DMS79 (cell line): Measurements from ENCODE around the gene SCLY.

ENCODE experiments used
- DNase-seq: peaks from one replicate; lab custom pipeline; 2025; lab: John Stamatoyannopoulos, UW

Gene SCLY

DNA sequence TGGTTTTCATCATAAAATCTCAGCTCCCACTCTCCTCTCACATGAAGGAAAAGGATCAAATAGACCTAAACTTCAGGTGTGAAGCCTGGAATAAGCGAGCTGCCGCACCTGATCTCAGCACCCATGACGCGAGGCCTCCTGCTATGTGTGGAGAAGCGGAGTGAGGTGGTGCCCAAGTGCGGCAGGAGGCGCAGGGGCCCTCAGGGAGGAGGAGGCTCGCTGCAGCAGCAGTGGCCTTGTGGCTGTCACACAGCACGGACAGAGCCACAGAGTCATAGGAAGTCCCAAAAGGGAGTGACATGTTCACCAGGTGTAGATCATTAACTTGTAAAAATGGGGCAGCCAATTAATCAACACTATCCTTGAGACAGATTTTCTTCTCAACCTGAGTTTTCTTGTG is 9.1 kb downstream of the SCLY start:
- no peak for DNase-seq

DNA sequence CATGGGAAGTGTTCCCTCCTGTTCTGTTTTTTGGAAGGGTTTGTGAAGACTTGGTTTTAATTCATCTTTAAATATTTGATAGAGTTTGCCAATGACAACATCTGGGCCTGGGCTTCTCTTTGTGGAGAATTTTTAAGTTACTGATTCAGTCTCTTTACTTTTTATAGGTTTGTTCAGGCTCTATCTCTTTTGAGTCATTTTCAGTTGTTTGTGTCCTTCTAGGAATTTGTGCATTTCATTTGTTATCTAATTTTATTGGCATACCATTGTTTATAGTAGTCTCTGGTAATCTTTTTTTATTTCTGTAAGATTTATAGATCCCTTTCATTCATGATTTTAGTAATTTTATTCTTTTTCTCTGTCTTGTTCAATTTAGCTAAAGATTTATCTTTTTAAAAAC is 14.6 kb downstream of the SCLY start:
- no peak for DNase-seq

- no peak for DNase-seq
Observed at GRCh38 chr2:238077292-238077691, 16.5 kb downstream of the SCLY start.

DNA sequence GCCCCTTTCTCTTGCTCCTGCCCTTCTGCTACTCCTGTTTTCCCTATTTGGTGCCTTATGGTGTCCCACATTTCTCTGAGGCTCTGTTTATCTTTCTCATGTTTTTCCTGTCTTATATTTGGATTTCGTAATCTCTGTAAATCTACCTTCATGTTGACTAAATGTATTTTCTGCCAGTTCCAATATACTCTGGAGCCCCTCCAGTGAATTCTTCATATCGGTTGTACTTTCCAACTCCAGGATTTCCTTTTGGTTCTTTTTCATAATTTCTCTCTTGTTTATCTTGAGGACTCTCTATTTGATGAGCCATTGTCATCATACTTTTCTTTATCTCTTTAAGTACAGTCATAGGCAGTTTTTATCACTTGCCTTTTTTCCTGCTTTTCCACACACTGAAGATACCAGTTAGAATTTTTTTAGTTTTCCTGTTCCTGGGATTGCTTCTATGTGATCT is 19.1 kb downstream of the SCLY start:
- DNase-seq: no peak

DNA sequence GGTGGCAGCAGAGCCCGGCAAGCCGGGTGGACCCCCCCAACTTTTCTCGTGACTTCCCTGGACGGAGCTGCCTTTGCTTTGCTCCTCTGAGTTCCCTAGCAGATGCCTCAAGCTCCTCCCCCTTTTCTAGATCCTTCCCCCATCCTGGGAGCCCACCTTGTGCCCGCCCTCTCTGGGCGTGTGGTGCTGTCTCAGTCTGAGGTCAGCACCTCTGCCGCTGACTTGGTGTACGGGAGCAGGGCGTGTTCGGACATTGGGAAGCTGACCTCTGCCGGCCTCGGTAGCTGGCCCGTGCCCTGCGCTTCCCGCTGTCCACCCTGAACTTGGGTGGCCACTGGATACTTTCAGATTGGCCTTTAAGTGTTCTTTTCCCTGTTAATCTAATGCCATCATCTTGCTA is 19.7 kb downstream of the SCLY start:
- no peak for DNase-seq

DNA sequence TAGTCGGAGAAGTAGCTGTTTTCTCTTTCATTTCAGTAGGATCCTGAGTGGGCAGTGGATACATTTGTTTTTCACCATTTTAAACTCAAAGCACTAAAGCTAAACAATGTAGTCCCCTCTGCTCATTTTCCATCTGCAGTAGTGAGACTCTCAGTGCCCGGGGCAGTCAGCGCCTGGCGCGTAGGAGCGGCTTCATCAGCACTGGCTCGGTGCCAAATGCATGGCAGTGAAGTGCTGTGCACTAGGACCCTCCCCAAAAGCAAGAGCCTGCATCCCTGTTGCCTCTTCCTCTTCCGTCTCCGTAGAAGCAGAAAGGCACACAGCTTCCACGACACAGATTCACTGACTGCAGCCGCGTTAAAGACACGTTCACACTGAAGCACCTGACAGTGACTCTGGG is 20.3 kb downstream of the SCLY start:
- DNase-seq: no peak

DNA sequence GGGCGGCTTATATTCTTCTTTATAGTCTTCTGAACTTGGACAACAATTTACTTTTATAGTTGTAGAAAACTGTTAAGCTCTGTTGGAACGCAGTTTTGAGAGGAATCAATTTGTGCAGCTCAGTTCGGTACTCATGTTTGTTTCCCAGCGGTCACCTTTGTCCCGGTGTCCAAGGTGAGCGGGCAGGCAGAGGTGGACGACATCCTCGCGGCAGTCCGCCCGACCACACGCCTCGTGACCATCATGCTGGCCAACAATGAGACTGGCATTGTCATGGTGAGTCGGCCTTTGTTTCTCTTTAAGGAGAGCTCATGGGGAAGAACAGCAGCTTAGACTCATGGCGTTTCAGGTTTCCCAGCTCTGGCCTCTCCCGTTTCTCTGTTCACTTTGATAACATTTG is 20.8 kb downstream of the SCLY start:
- DNase-seq: no peak

DNA sequence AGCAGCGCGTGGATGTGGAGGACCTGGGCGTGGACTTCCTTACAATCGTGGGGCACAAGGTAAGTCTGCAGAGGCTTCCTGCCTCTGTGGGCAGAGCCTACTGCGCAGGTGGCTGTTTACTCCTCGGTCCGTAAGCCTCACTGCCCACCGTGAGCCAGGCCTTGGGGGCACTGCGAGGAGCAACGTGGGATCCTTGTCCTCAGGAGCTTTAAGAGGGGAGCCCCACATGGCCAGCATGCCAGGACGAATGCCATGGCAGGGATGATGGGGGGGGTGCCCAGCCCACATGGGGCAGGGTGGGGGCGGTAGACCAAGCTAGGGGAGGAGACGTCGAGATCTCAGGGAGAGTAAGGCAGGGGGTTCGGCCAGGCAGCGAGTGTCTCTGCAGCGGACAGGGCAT is 21.4 kb downstream of the SCLY start:
- DNase-seq: no peak

DNA sequence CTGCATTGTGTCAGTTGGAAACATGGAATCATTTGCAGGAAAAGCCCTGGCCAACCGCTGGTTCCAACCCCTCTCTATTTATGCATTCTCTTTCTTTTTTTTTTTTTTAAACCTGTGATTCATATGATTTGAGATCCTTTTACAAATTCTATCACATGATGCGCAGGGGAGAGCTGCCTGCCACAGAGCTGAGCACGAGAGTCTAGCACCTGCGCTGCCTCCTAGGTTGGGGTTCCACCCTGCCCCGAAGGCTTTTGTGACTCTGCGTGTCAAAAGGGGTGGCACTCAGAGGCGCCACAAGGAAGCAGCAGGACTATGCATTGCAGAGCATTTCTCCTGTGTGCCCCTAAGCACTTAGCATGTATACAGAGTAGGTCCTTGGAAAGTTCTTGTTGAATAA is 22.0 kb downstream of the SCLY start:
- DNase-seq: no peak

DNA sequence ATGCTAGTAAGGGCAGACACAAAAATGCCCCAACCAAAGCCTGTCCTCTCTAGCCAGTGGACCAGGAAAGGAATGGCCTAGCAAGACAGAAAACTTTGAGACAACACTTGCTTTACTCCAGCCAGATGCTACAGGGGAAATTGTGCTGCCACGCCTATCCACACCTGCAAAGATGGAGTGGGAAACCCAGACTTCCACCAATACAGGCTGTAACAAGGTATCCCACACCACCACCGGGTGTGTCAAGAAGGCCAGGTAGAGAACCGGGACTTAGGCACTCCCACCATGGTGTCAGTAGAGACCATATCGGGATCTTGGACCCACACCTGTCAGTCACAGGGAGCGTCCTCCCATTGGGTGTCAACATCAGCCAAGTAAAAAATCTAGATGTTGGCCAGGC is 23.1 kb downstream of the SCLY start:
- DNase-seq: no peak

DNA sequence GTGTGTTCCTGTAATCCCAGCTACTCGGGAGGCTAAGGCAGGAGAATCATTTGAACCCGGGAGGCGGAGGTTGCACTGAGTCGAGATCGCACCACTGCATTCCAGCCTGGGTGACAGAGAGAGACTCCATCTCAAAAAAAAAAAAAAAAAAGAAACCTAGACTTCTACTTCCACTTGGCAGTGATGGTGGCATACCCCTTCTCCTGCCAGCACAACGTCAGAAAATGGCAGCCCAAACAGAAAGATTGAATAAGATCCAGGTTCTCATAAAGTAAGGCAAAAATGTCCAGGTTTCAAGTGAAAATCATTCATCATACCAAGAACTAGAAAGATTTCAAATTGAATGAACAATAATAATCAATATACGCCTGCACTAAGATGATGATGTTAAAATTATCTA is 24.0 kb downstream of the SCLY start:
- no peak for DNase-seq

DNA sequence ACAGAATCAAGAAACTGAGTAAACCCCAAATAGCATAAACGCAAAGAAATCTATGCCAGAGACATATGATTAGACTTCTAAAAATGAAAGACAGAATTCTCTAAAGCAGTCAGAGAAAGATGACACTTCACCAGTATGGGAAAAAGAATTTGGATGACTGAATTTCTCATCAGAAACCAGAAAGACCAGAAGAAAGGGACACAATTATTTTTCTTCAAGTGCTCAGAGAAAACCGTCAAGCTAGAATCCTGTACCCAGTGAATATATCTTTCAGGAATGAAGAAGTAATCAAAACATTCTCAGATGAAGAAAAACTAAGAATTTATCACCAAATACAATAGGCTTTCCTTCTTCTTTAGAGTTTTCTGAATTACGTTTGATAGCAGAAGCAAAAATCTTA is 25.1 kb downstream of the SCLY start:
- no peak for DNase-seq

GRCh38 chr2:238087211-238087610 is 26.4 kb downstream of the SCLY start:
- no peak for DNase-seq

- DNase-seq: no peak
Observed at GRCh38 chr2:238090887-238091286, 30.1 kb downstream of the SCLY start.

GRCh38 chr2:238091436-238092060 is 30.7 kb downstream of the SCLY start:
- no peak for DNase-seq

GRCh38 chr2:238092486-238093035 is 31.8 kb downstream of the SCLY start:
- no peak for DNase-seq

GRCh38 chr2:238093181-238094140 is 32.7 kb downstream of the SCLY start:
- DNase-seq: no peak

- no peak for DNase-seq
Observed at GRCh38 chr2:238094438-238095022, 33.7 kb downstream of the SCLY start.

- DNase-seq: no peak
Observed at GRCh38 chr2:238095143-238095542, 34.3 kb downstream of the SCLY start.

DNA sequence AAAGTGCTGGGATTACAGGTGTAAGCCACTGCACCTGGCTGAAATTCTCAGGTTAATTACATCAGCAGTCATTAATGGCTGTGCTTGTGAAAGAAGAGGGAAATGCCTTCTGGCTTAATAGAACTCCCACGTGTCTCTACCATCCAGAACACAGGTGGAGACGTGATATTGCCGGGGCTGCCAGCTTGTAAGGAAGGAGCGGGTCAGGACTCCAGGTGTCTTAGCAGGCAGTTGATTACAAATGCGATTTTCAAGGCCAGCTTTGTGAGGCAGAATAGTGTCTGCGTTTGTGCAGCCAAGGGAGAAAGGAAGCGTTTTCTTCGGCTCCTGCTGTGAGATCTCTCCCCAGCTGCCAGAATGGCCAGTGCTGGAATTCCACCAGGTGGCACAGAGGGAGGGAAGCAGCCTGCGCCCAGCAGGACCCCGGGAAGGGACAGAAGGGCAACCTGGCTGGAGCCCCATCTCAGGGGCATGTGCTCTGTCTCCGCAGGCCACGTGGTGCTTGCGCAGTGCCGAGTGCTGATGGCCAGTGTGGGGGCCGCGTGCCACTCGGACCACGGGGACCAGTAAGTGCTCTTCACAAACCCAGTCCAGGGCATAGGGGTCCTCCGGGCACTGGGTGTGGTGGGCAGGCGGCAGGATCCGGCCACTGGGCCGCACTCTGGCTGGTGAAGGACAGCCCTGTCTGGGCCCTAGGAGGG is 35.7 kb downstream of the SCLY start:
- peak; percentile 33 for DNase-seq

DNA sequence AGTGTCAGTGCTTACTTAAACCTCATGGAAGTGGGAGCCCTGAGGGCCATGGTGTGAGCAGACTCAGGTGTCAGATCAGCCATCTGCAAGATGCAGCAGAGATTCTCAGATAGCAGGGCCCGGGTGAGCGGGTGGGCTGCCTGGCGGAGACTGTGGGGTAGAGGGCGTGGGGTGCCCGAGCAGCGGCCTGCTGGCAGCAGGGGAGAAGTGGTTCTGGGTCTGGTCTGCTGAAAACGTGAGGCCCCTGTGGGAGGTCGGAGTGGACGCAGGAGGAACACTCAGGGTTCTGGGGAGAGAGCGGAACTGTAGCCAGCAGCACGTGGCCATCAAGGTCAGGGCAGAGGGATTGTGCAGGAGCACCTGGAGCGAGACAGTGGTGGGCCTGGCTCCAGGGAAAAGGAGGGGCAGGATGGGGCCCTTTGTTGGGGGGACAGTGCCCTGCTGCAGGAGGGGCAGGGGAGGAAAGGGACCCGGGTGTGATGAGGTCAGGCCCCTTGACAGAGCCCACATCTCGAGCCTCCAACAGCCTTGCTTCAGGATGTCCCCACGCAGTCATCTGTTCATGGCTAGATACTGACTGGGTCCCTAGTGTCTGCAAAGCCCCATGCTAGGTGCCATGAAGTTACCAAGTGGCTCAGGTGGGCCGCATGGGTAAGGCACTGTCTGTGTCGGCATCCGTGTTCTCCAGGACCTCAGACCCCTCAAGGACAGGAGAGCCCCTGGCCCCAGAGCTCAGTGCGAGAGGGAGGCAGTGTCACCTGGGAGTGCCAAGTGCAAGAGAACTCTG is 36.6 kb downstream of the SCLY start:
- no peak for DNase-seq
